H1 (cell line): ENCODE data around the gene YRDC.

Experiments used
- CBX8 ChIP-seq: fragments of 300-800, 300-1000 bp; sonication (generic); IDR thresholded peaks from 2 replicates; pipeline ENCODE4 v1.7.1; 2016; ENCODE audit warnings: low read depth, low read length, borderline replicate concordance
- CHD1 ChIP-seq: IDR thresholded peaks from 2 replicates; pipeline ENCODE4 v1.6.1; 2012; ENCODE audit warnings: low read depth, low read length, improper control_type of control experiment
- CTCF ChIP-seq, 3 experiments: IDR thresholded peaks; 1 replicate in 2 of 3; 2 replicates in 1 of 3; pipeline versions ENCODE4 v1.5.1 to v1.6.1; 2011; ENCODE audit warnings: low read length in 3 of 3, mild to moderate bottlenecking in 3 of 3, inconsistent platforms in 2 of 3, low read depth in 1 of 3, moderate library complexity in 1 of 3; ENCODE audit not compliant: insufficient read depth in 1 of 3; ENCODE audit errors: control extremely low read depth in 1 of 3
- MAFK ChIP-seq: IDR thresholded peaks from 2 replicates; pipeline ENCODE4 v1.6.1; 2012; ENCODE audit warnings: low read depth, mild to moderate bottlenecking, improper control_type of control experiment, low read length
- POLR2AphosphoS5 ChIP-seq: IDR thresholded peaks from 2 replicates; pipeline ENCODE4 v1.6.1; 2011; ENCODE audit warnings: low read depth, low read length
- RFX5 ChIP-seq: IDR thresholded peaks from 2 replicates; pipeline ENCODE4 v1.6.1; 2011; ENCODE audit warnings: low read depth, low read length, improper control_type of control experiment, borderline replicate concordance
- RXRA ChIP-seq: IDR thresholded peaks from 2 replicates; pipeline ENCODE4 v1.6.1; 2011; ENCODE audit warnings: low read depth, mild to moderate bottlenecking, low read length, moderate library complexity; ENCODE audit not compliant: insufficient read depth
- SIN3A ChIP-seq, 2 experiments: IDR thresholded peaks in 1 of 2; conservative IDR thresholded peaks in 1 of 2; 2 replicates each; pipeline ENCODE4 v1.6.1; 2011 to 2012; ENCODE audit warnings: low read length in 2 of 2, improper control_type of control experiment in 1 of 2, low read depth in 1 of 2, mild to moderate bottlenecking in 1 of 2
- YY1 ChIP-seq: IDR thresholded peaks from 2 replicates; pipeline ENCODE4 v1.6.1; 2011; ENCODE audit warnings: low read depth, mild to moderate bottlenecking, low read length
- ZNF274 ChIP-seq: IDR thresholded peaks from 2 replicates; pipeline ENCODE4 v1.7.0; 2012; ENCODE audit warnings: low read length, borderline replicate concordance; ENCODE audit errors: extremely low read depth
- TF ChIP-seq, protein P1 (sequence below): IDR thresholded peaks from 2 replicates; pipeline ENCODE4 v1.6.1; 2012; ENCODE audit warnings: inconsistent platforms

GRCh38 chr1:37767488-37767887, 40.5 kb downstream of the YRDC start:
- TF ChIP-seq SIN3A (conservative IDR thresholded peaks at IDR 0.05 in 1 of 2, IDR thresholded peaks at IDR 0.05 in 1 of 2; ENCODE audit: low read depth in 1 of 2, low read length in 2 of 2) (no peak), RXRA (no peak), ZNF274 (no peak), YY1 (no peak), CHD1 (no peak), CTCF (IDR thresholded peaks at IDR 0.05; ENCODE audit: control extremely low read depth in 1 of 3, insufficient read depth in 1 of 3, low read depth in 1 of 3, low read length in 3 of 3) (no peak), POLR2AphosphoS5 (no peak), RFX5 (no peak), CBX8 (no peak), MAFK (no peak)
- TF ChIP-seq, protein P1, sequence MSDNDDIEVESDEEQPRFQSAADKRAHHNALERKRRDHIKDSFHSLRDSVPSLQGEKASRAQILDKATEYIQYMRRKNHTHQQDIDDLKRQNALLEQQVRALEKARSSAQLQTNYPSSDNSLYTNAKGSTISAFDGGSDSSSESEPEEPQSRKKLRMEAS = no peak
